GM06990 (cell line): ENCODE measurements around the gene GABRA1.

Experiments
- DNase-seq: peaks from one replicate; pipeline ENCODE4 v3.0.0-alpha.2; 2011; ENCODE audit not compliant: insufficient read length; ENCODE audit errors: extremely low read depth
- H3K27me3 ChIP-seq: replicated peaks from 2 replicates; pipeline ENCODE4 v1.6.0; 2011; ENCODE audit warnings: low read length; ENCODE audit not compliant: control insufficient read depth, insufficient read depth
- H3K36me3 ChIP-seq: 2 replicates; pipeline ENCODE4 v1.5.1; 2011; ENCODE audit warnings: low read length; ENCODE audit not compliant: control insufficient read depth, insufficient read depth
- H3K4me3 ChIP-seq: replicated peaks from 2 replicates; pipeline ENCODE4 v1.5.1; 2011; ENCODE audit warnings: low read depth, mild to moderate bottlenecking, control low read depth, low read length
- CTCF ChIP-seq: IDR thresholded peaks from 2 replicates; pipeline ENCODE4 v1.5.1; 2011; ENCODE audit warnings: low read length, control low read depth, mild to moderate bottlenecking, inconsistent platforms; ENCODE audit not compliant: insufficient read depth, poor library complexity, severe bottlenecking

GABRA1 gene

DNA sequence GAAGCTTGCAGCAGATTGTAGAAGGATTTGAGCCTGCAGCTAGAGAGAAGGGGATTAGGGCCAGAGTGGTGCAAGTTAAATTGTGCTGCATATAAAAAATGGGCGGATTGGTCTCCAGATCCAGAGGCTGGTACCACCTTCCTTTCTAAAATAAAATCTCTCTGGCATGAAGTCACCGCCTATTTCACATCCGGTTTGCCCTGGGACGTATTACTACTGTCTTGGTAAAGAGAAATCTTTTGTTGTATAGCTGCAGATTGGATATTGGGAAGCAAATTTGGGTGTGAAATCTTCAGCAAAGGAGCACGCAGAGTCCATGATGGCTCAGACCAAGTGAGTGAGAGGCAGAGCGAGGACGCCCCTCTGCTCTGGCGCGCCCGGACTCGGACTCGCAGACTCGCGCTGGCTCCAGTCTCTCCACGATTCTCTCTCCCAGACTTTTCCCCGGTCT, at the start of gene GABRA1:
Gene GABRA1, plus strand, starts transcription at position 180 of the 451 bp plus-strand sequence. CDS start 2,691 bp downstream, outside the sequence.
- Histone ChIP-seq H3K27me3 (no peaks in the 10 kb centered on the region), H3K4me3 (no peak within 1 kb of the TSS), H3K36me3 (no peaks in the 10 kb centered on the region)
- no peak for TF ChIP-seq CTCF
- DNase-seq: no peak

DNA sequence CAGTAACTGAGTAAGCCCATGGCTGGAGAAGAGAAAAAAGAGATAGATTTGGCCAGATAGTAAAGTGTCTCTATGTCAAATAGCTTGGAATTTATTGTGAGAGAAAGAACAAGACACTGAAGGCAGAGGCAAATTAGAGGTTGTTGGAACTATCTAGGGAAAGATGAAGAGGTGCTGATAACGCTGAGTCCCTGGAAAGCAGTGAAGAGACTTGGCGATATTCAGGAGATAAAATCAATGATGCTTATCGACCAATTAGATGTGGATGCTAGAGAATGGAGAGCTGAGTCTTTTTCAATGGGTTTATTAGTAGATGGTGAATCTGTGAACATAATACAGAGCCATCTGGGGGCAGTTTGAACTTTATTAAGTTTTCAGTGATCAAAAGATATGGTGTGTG, 48.6 kb upstream of the GABRA1 start:
- Histone ChIP-seq H3K36me3 (no peaks in the 10 kb centered on the region), H3K4me3 (no peak overlapping the region), H3K27me3 (no peaks in the 10 kb centered on the region)
- no peak for TF ChIP-seq CTCF
- no peak for DNase-seq

DNA sequence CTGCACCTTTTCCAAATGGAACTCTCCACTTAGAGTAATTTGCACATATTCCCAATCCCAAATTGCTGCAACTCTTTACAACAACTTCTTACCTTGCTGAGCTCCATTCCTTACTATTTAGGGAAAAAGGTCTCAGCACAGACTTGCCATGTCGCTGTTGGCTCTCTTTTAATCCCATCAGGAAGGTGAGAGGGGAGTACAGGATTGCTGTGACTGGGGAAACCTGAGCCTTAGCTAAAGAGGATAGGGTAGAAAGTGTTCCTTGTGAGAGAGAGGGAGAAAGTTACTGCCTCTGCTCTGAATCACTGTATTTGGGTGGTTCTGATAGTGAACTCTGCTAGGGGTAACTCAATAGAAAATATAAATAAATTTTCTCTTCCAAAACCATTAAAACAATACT, 43.7 kb upstream of the GABRA1 start:
- Histone ChIP-seq H3K4me3 (no peak overlapping the region), H3K27me3 (no peaks in the 10 kb centered on the region), H3K36me3 (no peaks in the 10 kb centered on the region)
- TF ChIP-seq CTCF: no peak
- no peak for DNase-seq

- no peaks in the 10 kb centered on the region for H3K27me3 ChIP-seq
- TF ChIP-seq CTCF: no peak
- no peaks in the 10 kb centered on the region for H3K36me3 ChIP-seq
- DNase-seq: no peak
- no peak overlapping the region for H3K4me3 ChIP-seq
These were observed 1.2 kb upstream of the GABRA1 start for GRCh38 chr5:161846746-161847145.

DNA sequence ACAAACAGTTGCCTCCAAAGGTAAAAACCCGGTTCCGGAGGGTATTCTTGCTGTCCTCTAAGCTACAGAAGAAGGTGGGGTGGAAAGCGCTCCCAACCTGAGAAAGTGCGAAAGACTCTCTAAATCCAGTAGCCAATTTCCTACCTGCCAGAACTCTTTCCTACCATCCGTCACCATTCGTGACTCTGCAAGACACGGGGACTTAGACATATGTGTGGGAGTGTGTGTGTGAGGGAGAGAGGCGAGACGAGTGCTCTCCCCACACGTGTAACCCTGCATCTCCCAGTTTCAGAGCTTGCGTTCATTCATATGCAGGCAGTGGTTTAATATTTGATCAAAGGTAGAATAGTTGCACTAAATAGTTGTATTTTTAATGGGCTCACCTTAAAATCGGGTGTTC, 473 bp upstream of the GABRA1 start:
- no peak overlapping the region for H3K4me3 ChIP-seq
- TF ChIP-seq CTCF: no peak
- H3K27me3 ChIP-seq: no peaks in the 10 kb centered on the region
- no peaks in the 10 kb centered on the region for H3K36me3 ChIP-seq
- DNase-seq: no peak

GRCh38 chr5:161850491-161850890, 2.6 kb downstream of the GABRA1 start:
- Histone ChIP-seq H3K4me3 (no peak overlapping the region), H3K36me3 (no peaks in the 10 kb centered on the region), H3K27me3 (no peaks in the 10 kb centered on the region)
- TF ChIP-seq CTCF: no peak
- DNase-seq: no peak
